GM12892 (cell line): ENCODE data around the gene ARL3.

ENCODE experiments used
- POLR2A ChIP-seq: IDR thresholded peaks from 2 replicates; pipeline ENCODE4 v1.6.1; 2011; ENCODE audit warnings: low read depth, low read length, control low read depth
- POLR2AphosphoS5 ChIP-seq: IDR thresholded peaks from 2 replicates; pipeline ENCODE4 v1.6.1; 2011; ENCODE audit warnings: low read depth, low read length, control low read depth
- TAF1 ChIP-seq: IDR thresholded peaks from 2 replicates; pipeline ENCODE4 v1.6.1; 2011; ENCODE audit warnings: low read depth, mild to moderate bottlenecking, control low read depth, low read length, borderline replicate concordance

DNA sequence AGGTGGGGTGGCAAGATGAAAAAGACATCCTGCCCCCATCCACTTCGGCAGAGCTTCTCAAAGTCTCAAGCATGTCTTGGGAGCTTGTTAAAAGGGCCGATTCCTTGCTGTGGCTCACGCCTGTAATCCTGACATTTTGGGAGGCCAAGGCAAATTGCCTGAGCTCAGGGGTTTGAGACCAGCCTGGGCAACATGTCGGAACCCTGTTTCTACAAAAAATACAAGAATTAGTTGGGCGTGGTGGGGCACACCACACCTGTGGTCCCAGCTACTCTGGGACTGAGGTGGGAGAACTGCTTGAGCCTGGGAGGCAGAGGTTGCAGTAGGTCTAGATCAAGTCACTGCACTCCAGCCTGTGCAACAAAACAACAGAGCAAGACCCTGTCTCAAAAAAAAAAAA lies 55.4 kb downstream of the ARL3 start:
- TF ChIP-seq POLR2A (no peak; the same call in 1 of the 2 replicates), POLR2AphosphoS5 (no peak), TAF1 (no peak)
